GM23248 (cell line): ENCODE measurements around the gene SLU7. TPM values are rescaled to one million over a fixed set of nuclear protein-coding genes. Genes with fewer than 3 reads are reported as not detected.

Source experiments
- DNase-seq: peaks from one replicate; pipeline ENCODE4 v3.0.0-alpha.2; 2015
- H2AFZ ChIP-seq: fragments of 200-600 bp; sonication (generic); 2 replicates; pipeline ENCODE4 v1.6.1; 2016; ENCODE audit warnings: antibody characterized with exemption
- H3F3A ChIP-seq: fragments of 200-600 bp; sonication (generic); 2 replicates; pipeline ENCODE4 v1.6.1; 2016; ENCODE audit warnings: mild to moderate bottlenecking, antibody characterized with exemption, mixed run types; ENCODE audit not compliant: insufficient read depth
- H3K27ac ChIP-seq: fragments of 200-600 bp; sonication (generic); 2 replicates; pipeline ENCODE4 v1.5.1; 2016; ENCODE audit warnings: mild to moderate bottlenecking
- H3K27me3 ChIP-seq: fragments of 200-600 bp; sonication (generic); replicated peaks from 2 replicates; pipeline ENCODE4 v1.6.1; 2016; ENCODE audit warnings: mild to moderate bottlenecking; ENCODE audit not compliant: insufficient read depth
- H3K36me3 ChIP-seq: fragments of 200-600 bp; sonication (generic); 2 replicates; pipeline ENCODE4 v1.6.1; 2016; ENCODE audit warnings: low read depth, mild to moderate bottlenecking
- H3K4me1 ChIP-seq: fragments of 200-600 bp; sonication (generic); 2 replicates; pipeline ENCODE4 v1.6.1; 2016; ENCODE audit warnings: mild to moderate bottlenecking; ENCODE audit not compliant: insufficient read depth
- H3K4me2 ChIP-seq: fragments of 200-600 bp; sonication (generic); one replicate; pipeline ENCODE4 v1.6.1; 2016; ENCODE audit warnings: mild to moderate bottlenecking; ENCODE audit not compliant: unreplicated experiment
- H3K4me3 ChIP-seq: fragments of 200-600 bp; sonication (generic); 2 replicates; pipeline ENCODE4 v1.5.1; 2016; ENCODE audit warnings: mild to moderate bottlenecking
- H3K79me2 ChIP-seq: fragments of 200-600 bp; sonication (generic); 2 replicates; pipeline ENCODE4 v1.6.1; 2016; ENCODE audit warnings: mild to moderate bottlenecking; ENCODE audit not compliant: insufficient read depth
- H3K9ac ChIP-seq: fragments of 200-600 bp; sonication (generic); 2 replicates; pipeline ENCODE4 v1.6.1; 2016; ENCODE audit warnings: mild to moderate bottlenecking
- H3K9me2 ChIP-seq: fragments of 200-600 bp; sonication (generic); 2 replicates; pipeline ENCODE4 v1.6.1; 2016; ENCODE audit warnings: mixed run types, mild to moderate bottlenecking, moderate library complexity; ENCODE audit not compliant: insufficient read depth
- H3K9me3 ChIP-seq: fragments of 200-600 bp; sonication (generic); one replicate; pipeline ENCODE4 v1.6.1; 2017; ENCODE audit warnings: low read depth
- H4K20me1 ChIP-seq: fragments of 200-600 bp; sonication (generic); 2 replicates; pipeline ENCODE4 v1.6.0; 2016; ENCODE audit not compliant: insufficient read depth
- EZH2 ChIP-seq: fragments of 200-600 bp; sonication (generic); IDR thresholded peaks from 2 replicates; pipeline ENCODE4 v1.6.1; 2018; ENCODE audit warnings: antibody characterized with exemption, mild to moderate bottlenecking; ENCODE audit not compliant: insufficient read depth, poor library complexity, severe bottlenecking
- EZH2phosphoT487 ChIP-seq: fragments of 200-600 bp; sonication (generic); IDR thresholded peaks from 2 replicates; pipeline ENCODE4 v1.6.1; 2018; ENCODE audit warnings: antibody characterized with exemption, moderate library complexity, mild to moderate bottlenecking, low read depth; ENCODE audit not compliant: insufficient read depth
- WGBS, 2 experiments: methylation state at CpG; one replicate each; pipeline ENCODE4 v1.1.6; 2015 to 2017; ENCODE audit warnings: low lambda C conversion rate in 2 of 2, low coverage in 1 of 2; ENCODE audit errors: missing lambda C conversion rate in 2 of 2; 5-methylcytosine and 5-hydroxymethylcytosine counted together
- in situ Hi-C: fragments of 300-500 bp; cut with MboI; formaldehyde crosslinking; loops from 2 replicates; pipeline ENCODE4 v1.15.0; 2020
- polyA plus RNA-seq: library from polyadenylated mRNA; unstranded; fragments of >200 nt; fragmentation: Nextera tagmentation; extraction: Ambion mirVana; gene quantifications from 2 replicates; pipeline ENCODE4 v1.2.1, GENCODE V29; 2016
- total RNA-seq: library from RNA; depleted of rRNA; stranded (reverse); fragments of >200 nt; shearing (Covaris generic); gene quantifications from 2 replicates; pipeline ENCODE4 v1.2.3, GENCODE V29; 2014

The SLU7 gene
- total and polyA plus RNA-seq, 2 experiments from 2014 or later, result 32.1 to 54.3 TPM

GRCh38 chr5:160463227-160463626 lies 44.3 kb upstream of the SLU7 start:
- Histone ChIP-seq H3K9me2 (no peaks in the 10 kb centered on the region), H3K4me2 (no peak overlapping the region), H3K79me2 (no peaks in the 10 kb centered on the region), H3K27me3 (no peaks in the 10 kb centered on the region), H3F3A (peaks cover 17% of the 10 kb centered on the region), H3K27ac (no peak overlapping the region), H2AFZ (no peak overlapping the region), H3K4me3 (no peak overlapping the region), H3K9me3 (no peaks in the 10 kb centered on the region), H3K9ac (no peak overlapping the region), H3K36me3 (no peaks in the 10 kb centered on the region), H4K20me1 (no peaks in the 10 kb centered on the region), H3K4me1 (peaks cover 24% of the 10 kb centered on the region)
- DNase-seq, result no peak
- TF ChIP-seq EZH2 (no peak), EZH2phosphoT487 (no peak)
- WGBS, 2 experiments, result 97 to 98% methylated on average over 4 of the region's 4 CpGs
- in situ Hi-C loops, result no loop called here

- Histone ChIP-seq H4K20me1 (no peaks in the 10 kb centered on the region), H3K9me3 (no peaks in the 10 kb centered on the region), H3K36me3 (no peaks in the 10 kb centered on the region), H3K9me2 (no peaks in the 10 kb centered on the region), H3K27me3 (no peaks in the 10 kb centered on the region), H3K79me2 (no peaks in the 10 kb centered on the region), H3K4me3 (no peak overlapping the region), H3K4me2 (no peak overlapping the region), H3K27ac (no peak overlapping the region), H3F3A (peaks cover 11% of the 10 kb centered on the region; the same call in 1 of the 2 replicates), H3K9ac (no peak overlapping the region), H2AFZ (no peak overlapping the region), H3K4me1 (peaks cover 16% of the 10 kb centered on the region)
- DNase-seq, result no peak
- 90% methylated on average over 2 of the region's 2 CpGs for WGBS, 2 experiments
- TF ChIP-seq EZH2 (no peak), EZH2phosphoT487 (no peak)
- in situ Hi-C loops, result no loop called here
Observed at GRCh38 chr5:160462167-160462566, 43.3 kb upstream of the SLU7 start.

GRCh38 chr5:160461378-160461777 lies 42.5 kb upstream of the SLU7 start:
- no peak for TF ChIP-seq EZH2
- no peak for TF ChIP-seq EZH2phosphoT487
- Histone ChIP-seq H4K20me1 (no peaks in the 10 kb centered on the region), H2AFZ (no peak overlapping the region), H3K9ac (no peak overlapping the region), H3K27me3 (no peaks in the 10 kb centered on the region), H3K4me2 (no peak overlapping the region), H3K27ac (no peak overlapping the region), H3K4me3 (no peak overlapping the region), H3K79me2 (no peaks in the 10 kb centered on the region), H3K9me3 (no peaks in the 10 kb centered on the region), H3K9me2 (no peaks in the 10 kb centered on the region), H3K36me3 (no peaks in the 10 kb centered on the region), H3F3A (0 out of 2 replicates have a peak, but pooled peaks cover 5% of the 10 kb centered on the region), H3K4me1 (peaks cover 12% of the 10 kb centered on the region)
- in situ Hi-C loops, result no loop called here
- no peak for DNase-seq
- 80 to 83% methylated on average over 6 of the region's 6 CpGs for WGBS, 2 experiments

GRCh38 chr5:160460377-160461049 lies 41.6 kb upstream of the SLU7 start:
- Histone ChIP-seq H3F3A (0 out of 2 replicates have a peak, but pooled peaks cover 5% of the 10 kb centered on the region), H3K27me3 (no peaks in the 10 kb centered on the region), H2AFZ (no peak overlapping the region), H3K27ac (no peak overlapping the region), H3K4me1 (peaks cover 12% of the 10 kb centered on the region), H3K36me3 (no peaks in the 10 kb centered on the region), H3K9ac (no peak overlapping the region), H3K9me2 (no peaks in the 10 kb centered on the region), H3K4me2 (no peak overlapping the region), H3K9me3 (no peaks in the 10 kb centered on the region), H3K4me3 (no peak overlapping the region), H3K79me2 (no peaks in the 10 kb centered on the region), H4K20me1 (no peaks in the 10 kb centered on the region)
- no peak for TF ChIP-seq EZH2phosphoT487
- DNase-seq, result peak; percentile 33
- in situ Hi-C loops, result no loop called here
- WGBS, 2 experiments, result 66 to 70% methylated on average over 4 of the region's 4 CpGs
